HepG2 (cell line): ENCODE data around the gene HMGN1. TPM values are rescaled to one million over a fixed set of nuclear protein-coding genes. Genes with fewer than 3 reads are reported as not detected.

Experiments
- GZF1 ChIP-seq: sonication (generic); formaldehyde crosslinking; IDR thresholded peaks from 2 replicates; pipeline ENCODE4 v1.5.1; 2020; ENCODE audit warnings: mild to moderate bottlenecking, missing genetic modification reagents
- HMGXB3 ChIP-seq: sonication (generic); formaldehyde crosslinking; IDR thresholded peaks from 2 replicates; pipeline ENCODE4 v1.4.0; 2020; ENCODE audit warnings: missing genetic modification reagents, borderline replicate concordance
- MLXIP ChIP-seq: sonication (generic); formaldehyde crosslinking; IDR thresholded peaks from 2 replicates; pipeline ENCODE4 v1.9.0; 2021; ENCODE audit warnings: missing genetic modification reagents, borderline replicate concordance
- NFAT5 ChIP-seq: sonication (generic); formaldehyde crosslinking; IDR thresholded peaks from 2 replicates; pipeline ENCODE4 v1.4.0; 2020; ENCODE audit warnings: missing genetic modification reagents
- PHF20 ChIP-seq: sonication (generic); formaldehyde crosslinking; IDR thresholded peaks from 2 replicates; pipeline ENCODE4 v1.5.0; 2020; ENCODE audit warnings: mild to moderate bottlenecking, missing genetic modification reagents
- RELA ChIP-seq: sonication (generic); formaldehyde crosslinking; IDR thresholded peaks from 2 replicates; pipeline ENCODE4 v1.4.0; 2020; ENCODE audit warnings: missing genetic modification reagents
- SALL1 ChIP-seq: sonication (generic); formaldehyde crosslinking; IDR thresholded peaks from 2 replicates; pipeline ENCODE4 v1.8.0; 2022; ENCODE audit warnings: mild to moderate bottlenecking, missing genetic modification reagents
- ZBTB44 ChIP-seq: sonication (generic); formaldehyde crosslinking; IDR thresholded peaks from 2 replicates; pipeline ENCODE4 v1.4.0; 2020; ENCODE audit warnings: missing genetic modification reagents
- ZFP41 ChIP-seq: sonication (generic); formaldehyde crosslinking; IDR thresholded peaks from 2 replicates; pipeline ENCODE4 v1.4.0; 2020; ENCODE audit warnings: mild to moderate bottlenecking, missing genetic modification reagents, borderline replicate concordance
- ZNF709 ChIP-seq: sonication (generic); formaldehyde crosslinking; IDR thresholded peaks from 2 replicates; pipeline ENCODE4 v1.5.0; 2020; ENCODE audit warnings: mild to moderate bottlenecking, missing genetic modification reagents
- polyA plus RNA-seq, 8 experiments: library from polyadenylated mRNA; depleted of rRNA in 3 of 8; stranded (reverse) in 7 of 8; unstranded in 1 of 8; fragments of >200 nt; fragmentation: Illumina TruSeq in 4 of 8; extraction: Trizol in 4 of 8; gene quantifications; 2 replicates each; pipeline versions ENCODE4 v1.2.1 to v1.2.3, GENCODE V29; 2011 to 2016; ENCODE audit warnings: low read depth in 4 of 8, missing spikeins in 1 of 8, mixed read lengths in 1 of 8; ENCODE audit not compliant: insufficient read depth in 1 of 8
- total RNA-seq, 5 experiments: library from RNA; depleted of rRNA; stranded (reverse); fragments of >200 nt; fragmentation: Illumina TruSeq; extraction: Trizol; gene quantifications; 2 replicates each; pipeline ENCODE4 v1.2.3, GENCODE V29; 2016; ENCODE audit warnings: low read depth in 1 of 5

Gene HMGN1
- total and polyA plus RNA-seq, 2 of the 13 experiments (the other 11 are each of a cell fraction or from before 2014, with no cell fraction given): 104 to 286 TPM

- TF ChIP-seq HMGXB3 (0 out of 2 replicates have a peak, but pooled peaks have one; percentile 39), ZBTB44 (CRISPR knock-in tag) (no peak), RELA (CRISPR knock-in tag) (no peak), ZFP41 (CRISPR knock-in tag) (0 out of 2 replicates have a peak, but pooled peaks have one; percentile 35), MLXIP (CRISPR knock-in tag) (no peak), GZF1 (CRISPR knock-in tag) (no peak), SALL1 (peak; percentile 40; the same call in 1 of the 2 replicates), NFAT5 (no peak), PHF20 (CRISPR knock-in tag) (peak; percentile 39), ZNF709 (CRISPR knock-in tag) (no peak)
Observed at GRCh38 chr21:39379986-39380891, 31.4 kb upstream of the HMGN1 start (continued).
